Panc1 (cell line): ENCODE results near the gene DGCR2.

Experiments
- CTCF ChIP-seq: fragments of 450-650 bp; IDR thresholded peaks from 2 replicates; pipeline ENCODE4 v1.5.1; 2017; ENCODE audit warnings: mild to moderate bottlenecking
- POLR2AphosphoS5 ChIP-seq: IDR thresholded peaks from 2 replicates; pipeline ENCODE4 v1.6.1; 2012; ENCODE audit warnings: mild to moderate bottlenecking, low read depth, low read length, moderate library complexity
- REST ChIP-seq, 2 experiments: IDR thresholded peaks; 2 replicates each; pipeline ENCODE4 v1.6.1; 2011 to 2012; ENCODE audit warnings: low read depth in 2 of 2, control low read depth in 1 of 2, low read length in 1 of 2, mild to moderate bottlenecking in 1 of 2, moderate library complexity in 1 of 2; ENCODE audit not compliant: insufficient read depth in 1 of 2
- TCF7L2 ChIP-seq: IDR thresholded peaks from 2 replicates; pipeline ENCODE4 v1.6.1; 2011; ENCODE audit warnings: mild to moderate bottlenecking, low read depth, low read length, inconsistent platforms

GRCh38 chr22:19065929-19066328 lies 56.3 kb downstream of the DGCR2 start:
- TF ChIP-seq CTCF (no peak), REST (IDR thresholded peaks at IDR 0.05; ENCODE audit: insufficient read depth in 1 of 2, low read depth in 2 of 2, low read length in 1 of 2) (no peak), TCF7L2 (no peak), POLR2AphosphoS5 (no peak)
